Progenitor cell of endocrine pancreas (in vitro differentiated cells): Measurements from ENCODE around the gene FER. TPM values are rescaled to one million over a fixed set of nuclear protein-coding genes. Genes with fewer than 3 reads are reported as not detected.

ENCODE experiments used
- DNase-seq: peaks from one replicate; pipeline ENCODE4 v3.0.0; 2021; ENCODE audit warnings: low spot score; ENCODE audit not compliant: unreplicated experiment
- H3K27ac Mint-ChIP-seq: 2 replicates; pipeline ENCODE4 v1.8.0; 2021; ENCODE audit warnings: mild to moderate bottlenecking, moderate library complexity, mixed read lengths
- H3K27me3 Mint-ChIP-seq: 2 replicates; pipeline ENCODE4 v1.8.0; 2021; ENCODE audit warnings: mixed read lengths
- H3K36me3 Mint-ChIP-seq: 2 replicates; pipeline ENCODE4 v1.8.0; 2022; ENCODE audit warnings: mixed read lengths; ENCODE audit not compliant: insufficient read depth
- H3K4me1 Mint-ChIP-seq: 2 replicates; pipeline ENCODE4 v1.8.0; 2021; ENCODE audit warnings: low read depth, mixed read lengths
- H3K4me3 Mint-ChIP-seq: 2 replicates; pipeline ENCODE4 v1.8.0; 2021; ENCODE audit warnings: low read depth, mild to moderate bottlenecking, moderate library complexity, mixed read lengths
- H3K9me3 Mint-ChIP-seq: 2 replicates; pipeline ENCODE4 v1.8.0; 2021; ENCODE audit warnings: low read depth, mixed read lengths
- CTCF ChIP-seq: fragments of 200-600 bp; sonication (generic); IDR thresholded peaks from one replicate; pipeline ENCODE4 v1.5.0; 2021; ENCODE audit warnings: antibody characterized with exemption, mild to moderate bottlenecking; ENCODE audit not compliant: unreplicated experiment
- total RNA-seq: library from RNA; stranded (reverse); gene quantifications from 2 replicates; pipeline ENCODE4 v1.2.1, GENCODE V29; 2021

Gene FER
- total RNA-seq, 1 donor from 2014 or later, result 34.8 TPM

- Mint-ChIP-seq H3K4me1 (no peaks in the 10 kb centered on the region), H3K9me3 (peaks cover 28% of the 10 kb centered on the region), H3K27ac (no peak overlapping the region), H3K4me3 (no peak overlapping the region), H3K27me3 (no peaks in the 10 kb centered on the region), H3K36me3 (peaks cover 13% of the 10 kb centered on the region)
- no peak for DNase-seq
- no peak for TF ChIP-seq CTCF
Observed at GRCh38 chr5:109121225-109121624, 373.5 kb downstream of the FER start.

DNA sequence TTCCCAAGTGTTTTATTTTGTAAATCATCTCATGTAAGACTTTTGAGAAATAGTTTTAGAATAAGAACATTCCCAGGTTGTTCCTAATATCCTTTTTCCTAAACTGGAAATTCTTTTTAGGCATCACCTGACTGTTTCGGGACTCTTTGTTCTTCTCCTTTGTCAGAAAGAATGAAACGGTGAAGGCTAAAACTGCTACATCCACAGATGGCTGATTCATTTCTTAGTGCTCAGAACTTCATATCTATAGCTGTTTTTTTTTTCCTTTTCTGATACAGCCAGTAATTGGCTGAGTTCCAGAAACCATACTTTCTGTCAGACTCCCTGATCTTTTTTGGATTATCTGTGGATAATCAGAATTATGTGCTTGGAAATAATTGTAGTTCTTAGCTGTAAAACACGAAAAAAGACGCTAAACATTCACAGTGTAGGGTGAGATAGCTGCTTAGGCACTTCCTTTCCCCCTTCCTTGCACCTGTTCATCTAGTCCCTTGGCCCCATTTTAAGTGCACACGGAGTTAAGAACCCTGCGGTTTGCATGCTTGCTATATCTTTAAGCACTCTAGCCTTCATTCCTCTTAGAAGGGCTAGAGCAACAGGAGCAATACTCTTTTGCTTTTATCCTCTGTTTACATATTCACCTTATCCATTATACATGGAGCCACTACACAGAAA lies 378.2 kb downstream of the FER start:
- Mint-ChIP-seq H3K4me1 (no peaks in the 10 kb centered on the region), H3K36me3 (peaks cover 5% of the 10 kb centered on the region), H3K27ac (no peak overlapping the region), H3K9me3 (peaks cover 17% of the 10 kb centered on the region), H3K4me3 (no peak overlapping the region), H3K27me3 (no peaks in the 10 kb centered on the region)
- DNase-seq, result no peak
- no peak for TF ChIP-seq CTCF

DNA sequence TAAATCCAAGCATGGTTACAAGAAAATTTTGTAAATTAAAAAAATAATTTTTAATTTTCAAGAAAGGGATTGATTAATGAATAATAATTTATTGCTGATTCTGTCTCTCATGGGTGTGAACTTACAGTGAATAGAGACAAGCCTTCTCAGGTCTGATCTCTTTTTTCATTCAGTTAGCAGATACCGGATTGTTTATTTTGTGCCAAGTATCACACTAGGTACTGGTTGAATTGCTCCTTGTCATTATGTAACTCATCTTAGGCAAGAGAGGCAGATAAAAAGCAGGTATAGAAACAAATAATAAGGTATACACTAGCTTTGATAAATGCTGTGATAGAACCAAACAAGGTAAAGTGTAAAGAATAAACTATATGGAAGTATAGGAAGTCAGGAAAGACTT lies 378.8 kb downstream of the FER start:
- Mint-ChIP-seq H3K27me3 (no peaks in the 10 kb centered on the region), H3K36me3 (peaks cover 2% of the 10 kb centered on the region), H3K4me1 (no peaks in the 10 kb centered on the region), H3K9me3 (peaks cover 11% of the 10 kb centered on the region), H3K4me3 (no peak overlapping the region), H3K27ac (no peak overlapping the region)
- DNase-seq, result no peak
- no peak for TF ChIP-seq CTCF

DNA sequence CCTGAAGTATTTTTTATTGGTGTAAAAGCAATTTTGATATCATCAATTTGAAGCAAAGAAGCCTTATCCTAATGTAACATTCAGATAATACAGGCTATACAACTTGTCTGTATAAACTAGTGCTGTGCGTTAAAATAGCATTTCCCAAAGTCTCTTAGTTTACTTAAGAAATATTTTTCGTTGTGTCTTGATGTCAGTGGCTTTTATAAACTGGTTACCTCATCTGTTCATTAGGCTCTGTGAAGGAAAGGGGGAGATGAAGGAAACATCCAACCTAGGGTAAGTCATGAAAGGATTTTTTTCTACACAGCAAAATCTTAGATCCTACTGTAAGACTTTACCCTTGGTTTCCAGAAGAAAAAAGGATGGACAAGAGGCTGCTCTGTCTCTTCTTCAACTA lies 389.2 kb downstream of the FER start:
- H3K27me3 Mint-ChIP-seq, result no peaks in the 10 kb centered on the region
- H3K4me1 Mint-ChIP-seq, result peaks cover 8% of the 10 kb centered on the region
- DNase-seq, result no peak
- no peaks in the 10 kb centered on the region for H3K9me3 Mint-ChIP-seq
- H3K27ac Mint-ChIP-seq, result no peak overlapping the region
- no peak for TF ChIP-seq CTCF
- H3K36me3 Mint-ChIP-seq, result no peaks in the 10 kb centered on the region
- no peak overlapping the region for H3K4me3 Mint-ChIP-seq

DNA sequence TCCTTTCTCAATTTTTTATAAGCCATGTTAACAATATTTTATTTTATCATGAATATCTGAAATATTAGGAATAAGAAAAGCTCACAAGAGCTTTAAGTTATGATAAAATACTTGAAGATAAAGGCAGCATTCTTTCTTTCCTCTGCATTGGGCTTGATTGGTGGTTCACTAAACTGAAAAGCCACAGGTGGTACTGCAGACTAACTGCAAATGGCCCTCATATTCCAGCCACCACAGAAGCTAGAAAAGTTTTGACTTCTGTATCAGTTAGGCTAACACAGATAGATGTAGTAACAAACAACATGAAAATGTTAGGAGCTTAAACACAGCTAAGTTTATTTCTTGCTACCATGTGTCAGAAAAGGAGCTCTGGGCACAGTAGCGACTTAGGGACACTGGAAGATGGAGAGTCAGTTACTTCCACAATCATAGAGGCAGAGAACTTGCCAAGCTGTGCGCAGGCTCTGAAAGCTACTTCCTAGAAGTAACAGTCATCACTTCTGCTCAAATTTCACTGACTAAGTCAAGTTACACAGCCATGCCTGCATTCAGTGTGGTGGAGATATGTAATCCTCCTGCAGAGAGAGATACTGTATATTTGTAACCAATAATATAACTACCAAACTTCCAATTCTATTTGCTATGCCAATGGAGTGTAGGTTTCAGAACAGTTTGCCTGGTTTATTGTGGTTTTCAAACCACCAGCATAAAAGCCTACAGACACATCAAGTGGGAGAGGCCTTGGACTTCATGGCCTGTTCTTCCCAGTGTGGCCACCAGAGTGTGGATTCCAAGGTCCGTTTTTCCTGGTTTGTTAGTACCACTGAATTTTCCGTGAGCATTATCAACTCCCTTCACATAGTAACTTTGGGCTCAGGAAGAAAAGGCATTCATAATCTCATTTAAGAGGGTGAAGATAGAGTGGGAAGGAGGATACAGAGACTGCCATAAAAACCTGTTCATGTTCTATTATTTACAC lies 393.8 kb downstream of the FER start:
- no peaks in the 10 kb centered on the region for H3K36me3 Mint-ChIP-seq
- no peaks in the 10 kb centered on the region for H3K9me3 Mint-ChIP-seq
- H3K27me3 Mint-ChIP-seq, result no peaks in the 10 kb centered on the region
- TF ChIP-seq CTCF, result peak; percentile 16
- DNase-seq, result no peak
- H3K4me3 Mint-ChIP-seq, result no peak overlapping the region
- no peaks in the 10 kb centered on the region for H3K4me1 Mint-ChIP-seq
- no peak overlapping the region for H3K27ac Mint-ChIP-seq
